NT2/D1 (cell line): ENCODE data around the gene FOXS1.

ENCODE experiments used
- DNase-seq: peaks from one replicate; pipeline ENCODE4 v3.0.0-alpha.2; 2011; ENCODE audit warnings: low read depth, low spot score
- H3K27me3 ChIP-seq: 2 replicates; pipeline ENCODE4 v1.6.0; 2011; ENCODE audit warnings: mild to moderate bottlenecking; ENCODE audit not compliant: insufficient read length, insufficient read depth
- H3K36me3 ChIP-seq: 2 replicates; pipeline ENCODE4 v1.6.1; 2011; ENCODE audit warnings: mild to moderate bottlenecking, low read length, mixed read lengths; ENCODE audit not compliant: insufficient read depth, insufficient read length
- H3K4me1 ChIP-seq: 2 replicates; pipeline ENCODE4 v1.5.1; 2011; ENCODE audit not compliant: insufficient read depth, insufficient read length
- H3K4me3 ChIP-seq: 2 replicates; pipeline ENCODE4 v1.5.1; 2011; ENCODE audit warnings: low read depth; ENCODE audit not compliant: insufficient read length
- H3K9ac ChIP-seq: 2 replicates; pipeline ENCODE4 v1.6.0; 2011; ENCODE audit warnings: low read depth; ENCODE audit not compliant: insufficient read length
- H3K9me3 ChIP-seq: 2 replicates; pipeline ENCODE4 v1.5.1; 2011; ENCODE audit warnings: mild to moderate bottlenecking, low read length; ENCODE audit not compliant: insufficient read depth
- SUZ12 ChIP-seq: IDR thresholded peaks from 2 replicates; pipeline ENCODE4 v1.6.1; 2011; ENCODE audit not compliant: insufficient read length, insufficient read depth; ENCODE audit errors: extremely low read depth
- YY1 ChIP-seq: IDR thresholded peaks from 2 replicates; pipeline ENCODE4 v1.6.1; 2011; ENCODE audit not compliant: insufficient read length, insufficient read depth
- ZNF274 ChIP-seq: IDR thresholded peaks from 2 replicates; pipeline ENCODE4 v1.6.1; 2011; ENCODE audit warnings: mild to moderate bottlenecking, low read depth, low read length

Gene FOXS1

GRCh38 chr20:31849306-31849930 lies 4.0 kb upstream of the FOXS1 start:
- Histone ChIP-seq H3K9me3 (no peaks in the 10 kb centered on the region), H3K36me3 (no peaks in the 10 kb centered on the region), H3K9ac (no peak overlapping the region), H3K4me1 (peaks cover 20% of the 10 kb centered on the region), H3K27me3 (peaks cover 7% of the 10 kb centered on the region), H3K4me3 (no peak overlapping the region)
- DNase-seq, result no peak
- TF ChIP-seq SUZ12, result no peak
- TF ChIP-seq ZNF274, result no peak
- no peak for TF ChIP-seq YY1

- TF ChIP-seq YY1 (no peak), SUZ12 (no peak), ZNF274 (no peak)
- H3K27me3 ChIP-seq, result peaks cover 4% of the 10 kb centered on the region
- DNase-seq, result no peak
These were observed 2.9 kb upstream of the FOXS1 start for GRCh38 chr20:31848088-31848999.

DNA sequence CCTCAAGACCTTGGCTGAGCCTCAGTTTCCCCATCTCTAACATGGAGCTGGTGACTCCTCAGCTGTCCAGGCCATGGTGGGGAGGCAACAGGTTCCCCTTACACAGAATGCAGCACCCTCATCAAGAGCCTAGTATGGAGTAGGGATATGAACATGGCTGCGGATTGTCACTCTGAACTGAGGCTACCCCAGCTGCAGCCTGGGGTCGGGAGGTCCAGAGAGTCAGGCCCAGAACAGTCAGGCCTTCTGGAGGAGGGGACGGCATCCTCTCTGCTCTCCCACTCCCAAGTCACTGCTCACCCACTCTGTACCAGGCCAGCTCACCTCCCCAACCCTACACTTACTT lies 1.4 kb upstream of the FOXS1 start:
- H3K9me3 ChIP-seq, result no peaks in the 10 kb centered on the region
- DNase-seq, result no peak
- no peak for TF ChIP-seq ZNF274
- no peak for TF ChIP-seq SUZ12
- H3K36me3 ChIP-seq, result no peaks in the 10 kb centered on the region
- H3K4me1 ChIP-seq, result peaks cover 33% of the 10 kb centered on the region
- no peak overlapping the region for H3K4me3 ChIP-seq
- H3K27me3 ChIP-seq, result no peaks in the 10 kb centered on the region
- H3K9ac ChIP-seq, result no peak overlapping the region

More at GRCh38 chr20:31848088-31848999, 2.9 kb upstream of the FOXS1 start:
- H3K9ac ChIP-seq, result no peak overlapping the region
- no peak overlapping the region for H3K4me3 ChIP-seq
- H3K4me1 ChIP-seq, result peaks cover 27% of the 10 kb centered on the region
- no peaks in the 10 kb centered on the region for H3K36me3 ChIP-seq
- H3K9me3 ChIP-seq, result no peaks in the 10 kb centered on the region

GRCh38 chr20:31844737-31845299 lies 586 bp downstream of the FOXS1 start:
- no peak overlapping the region for H3K4me3 ChIP-seq
- DNase-seq, result no peak
- no peak overlapping the region for H3K9ac ChIP-seq
- TF ChIP-seq SUZ12 (no peak), ZNF274 (no peak), YY1 (no peak)
- no peaks in the 10 kb centered on the region for H3K9me3 ChIP-seq
- no peaks in the 10 kb centered on the region for H3K27me3 ChIP-seq
- H3K36me3 ChIP-seq, result no peaks in the 10 kb centered on the region
- peaks cover 32% of the 10 kb centered on the region for H3K4me1 ChIP-seq

GRCh38 chr20:31843881-31844280 lies 1.5 kb downstream of the FOXS1 start:
- peaks cover 32% of the 10 kb centered on the region for H3K4me1 ChIP-seq
- H3K4me3 ChIP-seq, result no peak overlapping the region
- H3K9ac ChIP-seq, result no peak overlapping the region
- no peaks in the 10 kb centered on the region for H3K27me3 ChIP-seq
- no peak for DNase-seq
- no peak for TF ChIP-seq ZNF274
- no peak for TF ChIP-seq YY1
- TF ChIP-seq SUZ12, result no peak
- no peaks in the 10 kb centered on the region for H3K36me3 ChIP-seq
- H3K9me3 ChIP-seq, result no peaks in the 10 kb centered on the region

GRCh38 chr20:31843288-31843687 lies 2.1 kb downstream of the FOXS1 start:
- peaks cover 32% of the 10 kb centered on the region for H3K4me1 ChIP-seq
- H3K4me3 ChIP-seq, result no peak overlapping the region
- no peaks in the 10 kb centered on the region for H3K36me3 ChIP-seq
- H3K9ac ChIP-seq, result no peak overlapping the region
- H3K9me3 ChIP-seq, result no peaks in the 10 kb centered on the region
- no peaks in the 10 kb centered on the region for H3K27me3 ChIP-seq
- DNase-seq, result no peak
- no peak for TF ChIP-seq ZNF274
- no peak for TF ChIP-seq YY1
- TF ChIP-seq SUZ12, result no peak

- no peaks in the 10 kb centered on the region for H3K36me3 ChIP-seq
- TF ChIP-seq ZNF274 (no peak), SUZ12 (no peak), YY1 (no peak)
- H3K9ac ChIP-seq, result no peak overlapping the region
- no peaks in the 10 kb centered on the region for H3K27me3 ChIP-seq
- no peak for DNase-seq
- no peak overlapping the region for H3K4me3 ChIP-seq
- peaks cover 36% of the 10 kb centered on the region for H3K4me1 ChIP-seq
- H3K9me3 ChIP-seq, result no peaks in the 10 kb centered on the region
These were observed 2.8 kb downstream of the FOXS1 start for GRCh38 chr20:31842471-31843157.
